ENCODE data around the gene ARHGAP26. TPM values are rescaled to one million over a fixed set of nuclear protein-coding genes. Genes with fewer than 3 reads are reported as not detected.

Gene ARHGAP26
- total and polyA plus RNA-seq, 9 donors = 1.9 to 47.1 (median 12.0) TPM

- intact Hi-C loops (cut with DNase I) = no loop called here
- H3K27ac ChIP-seq = no peak overlapping the region
- no peaks in the 10 kb centered on the region for H3K4me1 ChIP-seq (ENCODE audit: insufficient read depth)
- no peaks in the 10 kb centered on the region for H3K9me3 ChIP-seq
- H3K27me3 ChIP-seq = no peaks in the 10 kb centered on the region
- no peak overlapping the region for H3K4me3 ChIP-seq
- DNase-seq = no peak
- no peak for TF ChIP-seq CTCF (IDR thresholded peaks at IDR 0.05)
- 95 to 99% (median 99%) methylated on average over 2 of the region's 2 CpGs for WGBS, 3 donors
- H3K36me3 ChIP-seq = no peaks in the 10 kb centered on the region
Measured at GRCh38 chr5:143265995-143266394, 495.8 kb downstream of the ARHGAP26 start.

- Histone ChIP-seq H3K9me3 (no peaks in the 10 kb centered on the region), H3K4me1 (ENCODE audit: insufficient read depth) (no peaks in the 10 kb centered on the region), H3K27me3 (no peaks in the 10 kb centered on the region), H3K4me3 (no peak overlapping the region), H3K36me3 (no peaks in the 10 kb centered on the region), H3K27ac (no peak overlapping the region)
- TF ChIP-seq EP300 (IDR thresholded peaks at IDR 0.05) = no peak
- no peak for TF ChIP-seq POLR2A (IDR thresholded peaks at IDR 0.05)
- no peak for TF ChIP-seq CTCF (IDR thresholded peaks at IDR 0.05)
- 96 to 100% (median 99%) methylated on average over 2 of the region's 2 CpGs for WGBS, 3 donors
- intact Hi-C loops (cut with DNase I) = no loop called here
- no peak for DNase-seq
Measured at GRCh38 chr5:143267186-143267585, 497.0 kb downstream of the ARHGAP26 start.

- no peaks in the 10 kb centered on the region for H3K36me3 ChIP-seq
- no peaks in the 10 kb centered on the region for H3K9me3 ChIP-seq
- no peak overlapping the region for H3K4me3 ChIP-seq
- no peaks in the 10 kb centered on the region for H3K27me3 ChIP-seq
- no peak overlapping the region for H3K27ac ChIP-seq
- no peak for DNase-seq
- WGBS, 3 donors = 96% methylated on average over 2 of the region's 2 CpGs
- no peaks in the 10 kb centered on the region for H3K4me1 ChIP-seq (ENCODE audit: insufficient read depth)
- TF ChIP-seq EP300 (IDR thresholded peaks at IDR 0.05) (no peak), POLR2A (IDR thresholded peaks at IDR 0.05) (no peak), CTCF (IDR thresholded peaks at IDR 0.05) (no peak)
- intact Hi-C loops (cut with DNase I) = no loop called here
Measured at GRCh38 chr5:143268388-143268787, 498.2 kb downstream of the ARHGAP26 start.

- no peaks in the 10 kb centered on the region for H3K4me1 ChIP-seq (ENCODE audit: insufficient read depth)
- no peaks in the 10 kb centered on the region for H3K36me3 ChIP-seq
- no peak for TF ChIP-seq CTCF (IDR thresholded peaks at IDR 0.05)
- no peak for TF ChIP-seq POLR2A (IDR thresholded peaks at IDR 0.05)
- TF ChIP-seq EP300 (IDR thresholded peaks at IDR 0.05) = no peak
- H3K4me3 ChIP-seq = no peak overlapping the region
- H3K27ac ChIP-seq = no peak overlapping the region
- no peaks in the 10 kb centered on the region for H3K27me3 ChIP-seq
- 84 to 93% (median 86%) methylated on average over 2 of the region's 2 CpGs for WGBS, 3 donors
- H3K9me3 ChIP-seq = no peaks in the 10 kb centered on the region
- intact Hi-C loops (cut with DNase I) = no loop called here
- DNase-seq = no peak
Measured at GRCh38 chr5:143271431-143271830, 501.3 kb downstream of the ARHGAP26 start.

GRCh38 chr5:143274952-143275351 lies 504.8 kb downstream of the ARHGAP26 start:
- no peak for DNase-seq
- Histone ChIP-seq H3K4me1 (ENCODE audit: insufficient read depth) (no peaks in the 10 kb centered on the region), H3K36me3 (no peaks in the 10 kb centered on the region), H3K27me3 (no peaks in the 10 kb centered on the region), H3K9me3 (no peaks in the 10 kb centered on the region), H3K27ac (no peak overlapping the region), H3K4me3 (no peak overlapping the region)
- 77 to 83% (median 83%) methylated on average over 1 of the region's 1 CpG for WGBS, 3 donors
- TF ChIP-seq POLR2A (IDR thresholded peaks at IDR 0.05) (no peak), EP300 (IDR thresholded peaks at IDR 0.05) (no peak)
- intact Hi-C loops (cut with DNase I) = no loop called here
